Upper lobe of right lung (tissue), 1 donor: Measurements from ENCODE around the gene MYRFL. TPM values are rescaled to one million over a fixed set of nuclear protein-coding genes. Genes with fewer than 3 reads are reported as not detected.

Source experiments
- ATAC-seq: fragments of 200-7000 bp; cut with Tn5 transposase; one replicate; pipeline ENCODE4 v1.9.1; 2020; ENCODE audit warnings: mild to moderate bottlenecking, moderate library complexity
- DNase-seq: peaks from one replicate; pipeline ENCODE4 v3.0.0-alpha.2; 2020
- H3K27ac ChIP-seq: fragments of 200-600 bp; one replicate; pipeline ENCODE4 v1.8.0; 2022
- H3K27me3 ChIP-seq: fragments of 200-600 bp; one replicate; pipeline ENCODE4 v1.8.0; 2022; ENCODE audit warnings: mild to moderate bottlenecking
- H3K36me3 ChIP-seq: fragments of 200-600 bp; one replicate; pipeline ENCODE4 v1.8.0; 2022
- H3K4me1 ChIP-seq: fragments of 200-600 bp; one replicate; pipeline ENCODE4 v1.8.0; 2022
- H3K4me3 ChIP-seq: fragments of 200-600 bp; one replicate; pipeline ENCODE4 v1.8.0; 2022; ENCODE audit warnings: mild to moderate bottlenecking
- H3K9me3 ChIP-seq: fragments of 200-600 bp; one replicate; pipeline ENCODE4 v1.8.0; 2022
- intact Hi-C: fragments of 100-400 bp; cut with DNase I; formaldehyde crosslinking; loops from one replicate; pipeline ENCODE4 v1.11.0; 2022
- total RNA-seq: library from RNA; stranded (reverse); fragmentation: NEBNext Ultra II Directional; extraction: Animal tissue kit (Norgen Biotek cat#: 25700); gene quantifications from one replicate; pipeline ENCODE4 v1.2.1, GENCODE V29; 2021
- TF ChIP-seq, protein P1 (sequence below): fragments of 200-600 bp; IDR thresholded peaks from one replicate; pipeline ENCODE4 v1.8.0; 2022; ENCODE audit warnings: antibody characterized with exemption
- donor health status: DM: no; HTN: yes; CAD: no; lungs with severe emphysema.

Gene MYRFL
- total RNA-seq, 1 donor from 2014 or later: not detected

DNA sequence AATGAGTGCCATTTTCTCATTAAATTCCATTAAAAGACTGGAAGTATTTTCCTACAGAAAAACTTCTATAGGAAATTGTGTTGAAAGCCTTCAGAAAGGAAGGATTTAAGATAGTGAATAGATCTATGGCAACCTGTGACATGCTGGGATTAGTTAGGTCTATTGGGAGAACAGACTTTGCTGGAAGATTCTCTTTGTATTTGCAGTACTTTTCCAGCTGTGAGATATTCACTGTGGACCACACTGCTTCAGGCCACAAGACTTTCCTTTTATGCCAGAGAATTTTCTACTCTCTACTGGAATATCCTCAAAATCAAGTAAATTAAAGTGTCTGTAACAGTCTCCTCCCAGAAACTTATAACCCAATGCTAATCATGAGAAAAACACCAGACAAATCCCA is 136.2 kb downstream of the MYRFL start:
- no peak overlapping the region for H3K4me3 ChIP-seq
- no peaks in the 10 kb centered on the region for H3K9me3 ChIP-seq
- intact Hi-C loops: no loop called here
- no peaks in the 10 kb centered on the region for H3K27me3 ChIP-seq
- no peak overlapping the region for H3K27ac ChIP-seq
- TF ChIP-seq, protein P1, sequence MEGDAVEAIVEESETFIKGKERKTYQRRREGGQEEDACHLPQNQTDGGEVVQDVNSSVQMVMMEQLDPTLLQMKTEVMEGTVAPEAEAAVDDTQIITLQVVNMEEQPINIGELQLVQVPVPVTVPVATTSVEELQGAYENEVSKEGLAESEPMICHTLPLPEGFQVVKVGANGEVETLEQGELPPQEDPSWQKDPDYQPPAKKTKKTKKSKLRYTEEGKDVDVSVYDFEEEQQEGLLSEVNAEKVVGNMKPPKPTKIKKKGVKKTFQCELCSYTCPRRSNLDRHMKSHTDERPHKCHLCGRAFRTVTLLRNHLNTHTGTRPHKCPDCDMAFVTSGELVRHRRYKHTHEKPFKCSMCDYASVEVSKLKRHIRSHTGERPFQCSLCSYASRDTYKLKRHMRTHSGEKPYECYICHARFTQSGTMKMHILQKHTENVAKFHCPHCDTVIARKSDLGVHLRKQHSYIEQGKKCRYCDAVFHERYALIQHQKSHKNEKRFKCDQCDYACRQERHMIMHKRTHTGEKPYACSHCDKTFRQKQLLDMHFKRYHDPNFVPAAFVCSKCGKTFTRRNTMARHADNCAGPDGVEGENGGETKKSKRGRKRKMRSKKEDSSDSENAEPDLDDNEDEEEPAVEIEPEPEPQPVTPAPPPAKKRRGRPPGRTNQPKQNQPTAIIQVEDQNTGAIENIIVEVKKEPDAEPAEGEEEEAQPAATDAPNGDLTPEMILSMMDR: no peak
- no peaks in the 10 kb centered on the region for H3K4me1 ChIP-seq
- no peak for ATAC-seq
- no peaks in the 10 kb centered on the region for H3K36me3 ChIP-seq
- DNase-seq: no peak

DNA sequence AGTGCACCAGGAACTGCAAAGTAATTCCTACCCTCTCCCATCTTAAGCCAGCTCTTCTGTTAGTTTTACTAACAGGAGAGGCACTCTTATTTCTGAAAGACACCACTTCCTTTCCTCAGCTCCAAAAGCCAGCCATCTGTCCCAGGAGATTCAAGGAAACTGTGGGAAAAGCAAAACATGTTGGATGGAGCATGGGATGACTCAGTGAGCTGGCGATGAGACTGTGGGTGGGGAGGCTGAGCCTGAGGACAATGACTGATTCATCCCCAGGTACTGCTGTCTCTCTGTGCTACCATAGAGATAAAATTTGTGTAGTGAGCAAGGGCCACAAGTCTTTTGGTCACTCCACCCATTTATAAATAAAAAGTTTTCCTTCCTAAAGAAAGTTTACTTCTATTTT is 141.4 kb downstream of the MYRFL start:
- ATAC-seq: no peak
- H3K4me1 ChIP-seq: no peaks in the 10 kb centered on the region
- intact Hi-C loops: no loop called here

DNA sequence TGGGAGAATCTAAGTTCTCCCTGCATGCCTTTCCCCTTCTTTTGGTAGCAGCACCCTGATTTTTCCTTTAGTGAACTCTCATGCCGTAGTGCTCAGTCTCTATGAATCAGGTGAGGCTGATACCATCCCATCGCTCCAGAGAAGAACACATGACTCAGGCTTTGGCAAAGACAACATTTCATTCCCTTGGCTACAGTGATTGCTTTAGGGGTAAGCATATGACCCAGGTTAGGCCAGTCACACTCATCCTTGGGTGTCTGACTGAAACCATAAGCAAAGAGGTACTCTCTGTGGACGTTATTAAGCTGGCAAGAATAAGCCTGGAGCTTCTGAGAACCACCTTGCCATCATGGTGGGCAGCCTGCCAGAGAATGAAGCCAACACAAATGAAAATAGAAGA is 141.8 kb downstream of the MYRFL start:
- Histone ChIP-seq H3K27me3 (no peaks in the 10 kb centered on the region), H3K36me3 (no peaks in the 10 kb centered on the region), H3K4me3 (no peak overlapping the region), H3K4me1 (no peaks in the 10 kb centered on the region), H3K27ac (no peak overlapping the region), H3K9me3 (no peaks in the 10 kb centered on the region)
- ATAC-seq (no peak), DNase-seq (no peak)
- TF ChIP-seq, protein P1: no peak
- intact Hi-C loops: no loop called here

More for the DNA sequence above, 141.4 kb downstream of the MYRFL start:
- TF ChIP-seq, protein P1: no peak
- Histone ChIP-seq H3K36me3 (no peaks in the 10 kb centered on the region), H3K27ac (no peak overlapping the region), H3K27me3 (no peaks in the 10 kb centered on the region), H3K4me3 (no peak overlapping the region), H3K9me3 (no peaks in the 10 kb centered on the region)
- DNase-seq: no peak

DNA sequence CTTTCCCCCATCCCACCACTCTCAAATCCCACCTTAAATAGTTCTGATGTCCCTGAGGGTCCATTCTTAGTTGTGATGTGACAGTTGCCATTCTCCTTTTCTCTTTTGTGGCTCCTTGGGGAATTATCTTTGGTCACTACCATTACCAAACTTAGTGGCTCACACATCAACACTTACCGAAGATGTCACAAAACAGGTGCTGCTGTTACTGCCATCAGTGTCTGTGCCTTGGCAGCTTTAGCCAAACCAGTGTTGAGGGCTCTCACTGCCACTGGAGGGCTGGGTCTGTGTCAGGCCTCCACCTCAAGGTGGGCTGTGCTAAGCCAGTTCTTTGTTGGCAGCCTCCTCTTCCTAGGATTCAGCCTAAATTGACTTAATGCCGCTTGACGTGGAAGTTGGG is 144.0 kb downstream of the MYRFL start:
- Histone ChIP-seq H3K4me3 (no peak overlapping the region), H3K9me3 (no peaks in the 10 kb centered on the region), H3K27ac (no peak overlapping the region), H3K36me3 (no peaks in the 10 kb centered on the region), H3K27me3 (no peaks in the 10 kb centered on the region), H3K4me1 (no peaks in the 10 kb centered on the region)
- no peak for ATAC-seq
- TF ChIP-seq, protein P1: no peak
- intact Hi-C loops: no loop called here
- no peak for DNase-seq

- TF ChIP-seq, protein P1: no peak
- Histone ChIP-seq H3K4me3 (no peak overlapping the region), H3K27me3 (no peaks in the 10 kb centered on the region), H3K4me1 (no peaks in the 10 kb centered on the region), H3K9me3 (no peaks in the 10 kb centered on the region), H3K36me3 (no peaks in the 10 kb centered on the region), H3K27ac (no peak overlapping the region)
- intact Hi-C loops: no loop called here
- DNase-seq (no peak), ATAC-seq (no peak)
Measured at GRCh38 chr12:69972136-69972535, 147.1 kb downstream of the MYRFL start.

- intact Hi-C loops: no loop called here
- TF ChIP-seq, protein P1: no peak
- Histone ChIP-seq H3K4me1 (no peaks in the 10 kb centered on the region), H3K27me3 (no peaks in the 10 kb centered on the region), H3K36me3 (no peaks in the 10 kb centered on the region), H3K4me3 (no peak overlapping the region), H3K27ac (no peak overlapping the region), H3K9me3 (no peaks in the 10 kb centered on the region)
- ATAC-seq (no peak), DNase-seq (no peak)
Measured at GRCh38 chr12:69978020-69978419, 153.0 kb downstream of the MYRFL start.
